HG02610 (cell line): Measurements from ENCODE around the gene MEIS1.
"Not testable (repeated sequence)": the region's sequence is repeated elsewhere in the genome, so short reads cannot be mapped to it uniquely, and the experiment has no call there.

Source experiments
- ATAC-seq: cut with Tn5 transposase; IDR thresholded peaks from one replicate; pipeline ENCODE4 v1.9.1; 2021; ENCODE audit warnings: mild to moderate bottlenecking, moderate library complexity; ENCODE audit not compliant: unreplicated experiment

MEIS1 gene

GRCh38 chr2:66434679-66435548 lies at the start of gene MEIS1:
TSS of gene MEIS1 (plus strand) at chr2:66435125. CDS start at chr2:66435857, 732 bp downstream.
- ATAC-seq = peak; percentile 71

DNA sequence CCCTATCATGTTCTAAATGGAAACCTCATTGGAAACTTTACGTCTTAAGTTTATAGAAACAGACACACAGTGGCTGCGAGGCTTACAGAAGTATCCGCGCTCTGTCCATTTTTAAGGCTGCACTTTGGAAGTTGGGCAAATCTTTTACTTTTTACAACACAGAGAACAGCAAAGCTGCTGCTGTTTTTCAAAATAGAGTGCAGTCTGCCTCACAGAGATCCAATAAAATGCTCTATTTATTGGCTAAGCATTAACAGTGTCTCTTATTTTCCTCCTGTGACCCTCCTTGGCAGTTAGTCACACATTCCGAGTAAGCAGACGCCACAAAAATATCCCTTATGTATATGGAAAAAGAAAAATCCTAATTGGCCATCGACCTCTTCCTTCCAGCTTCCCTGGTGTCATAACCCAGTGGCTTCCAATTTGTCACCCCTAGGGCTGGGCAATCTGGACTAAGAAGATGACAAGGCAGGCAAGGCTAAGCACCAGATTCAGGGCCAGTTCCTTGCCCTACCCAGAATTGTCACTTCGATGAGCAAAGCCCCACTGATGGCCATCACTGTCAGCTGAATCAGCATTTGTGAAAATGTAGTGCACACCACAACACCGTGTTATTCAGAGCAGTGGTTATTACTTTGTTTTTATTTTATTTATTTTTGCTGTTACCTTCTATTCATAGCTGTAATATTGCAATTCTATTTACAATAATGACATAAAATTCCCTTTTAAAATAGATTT lies 47.7 kb upstream of the MEIS1 start:
- no peak for ATAC-seq

GRCh38 chr2:66389651-66390131 lies 45.2 kb upstream of the MEIS1 start:
- no peak for ATAC-seq

- no peak for ATAC-seq
Observed at GRCh38 chr2:66390152-66390551, 44.8 kb upstream of the MEIS1 start.

GRCh38 chr2:66390811-66391210 lies 44.1 kb upstream of the MEIS1 start:
- no peak for ATAC-seq

DNA sequence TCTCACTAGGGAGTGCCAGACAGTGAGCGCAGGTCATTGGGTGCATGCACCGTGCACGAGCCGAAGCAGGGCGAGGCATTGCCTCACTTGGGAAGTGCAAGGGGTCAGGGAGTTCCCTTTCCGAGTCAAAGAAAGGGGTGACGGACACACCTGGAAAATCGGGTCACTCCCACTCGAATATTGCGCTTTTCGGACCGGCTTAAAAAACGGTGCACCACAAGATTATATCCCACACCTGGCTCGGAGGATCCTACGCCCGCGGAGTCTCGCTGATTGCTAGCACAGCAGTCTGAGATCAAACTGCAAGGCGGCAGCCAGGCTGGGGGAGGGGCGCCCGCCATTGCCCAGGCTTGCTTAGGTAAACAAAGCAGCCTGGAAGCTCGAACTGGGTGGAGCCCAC lies 43.7 kb upstream of the MEIS1 start:
- ATAC-seq = not testable (repeated sequence)

DNA sequence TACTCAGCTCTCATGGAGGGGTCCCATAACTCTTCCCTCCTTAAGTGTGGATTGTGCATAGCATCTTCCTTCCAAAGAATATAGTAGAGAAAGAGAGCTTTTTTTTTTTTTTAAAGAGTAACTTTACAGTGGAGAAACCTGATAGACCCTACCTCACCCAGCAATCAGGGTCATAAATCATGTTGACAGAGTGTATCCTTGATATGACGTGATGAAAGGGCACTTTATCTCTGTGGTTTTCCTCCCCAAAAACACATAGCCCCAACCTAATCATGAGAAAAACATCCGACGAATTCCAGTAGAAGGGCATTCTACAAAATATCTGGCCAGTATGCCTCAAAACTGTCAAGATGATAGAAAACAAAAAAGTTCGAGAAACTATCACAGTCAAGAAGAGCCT lies 29.5 kb upstream of the MEIS1 start:
- no peak for ATAC-seq

DNA sequence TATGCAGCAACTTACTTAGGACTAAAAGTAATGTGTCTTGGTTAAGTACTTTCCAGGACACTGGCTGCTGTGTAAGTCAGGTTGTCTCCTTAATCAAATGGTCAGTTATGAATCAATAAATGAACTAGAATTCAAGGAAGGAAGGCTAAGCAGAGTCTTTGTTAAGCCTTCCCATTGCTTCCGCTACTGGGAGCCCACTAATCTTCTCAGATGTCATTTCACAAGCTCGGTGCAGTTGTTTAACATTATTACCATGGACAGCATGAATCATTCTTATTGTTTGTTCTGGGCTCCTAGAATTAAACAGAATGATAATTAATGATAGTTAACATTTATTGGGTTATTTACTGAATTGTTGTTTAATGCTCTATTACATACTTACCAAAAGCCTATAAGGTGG lies 26.0 kb upstream of the MEIS1 start:
- ATAC-seq = no peak

DNA sequence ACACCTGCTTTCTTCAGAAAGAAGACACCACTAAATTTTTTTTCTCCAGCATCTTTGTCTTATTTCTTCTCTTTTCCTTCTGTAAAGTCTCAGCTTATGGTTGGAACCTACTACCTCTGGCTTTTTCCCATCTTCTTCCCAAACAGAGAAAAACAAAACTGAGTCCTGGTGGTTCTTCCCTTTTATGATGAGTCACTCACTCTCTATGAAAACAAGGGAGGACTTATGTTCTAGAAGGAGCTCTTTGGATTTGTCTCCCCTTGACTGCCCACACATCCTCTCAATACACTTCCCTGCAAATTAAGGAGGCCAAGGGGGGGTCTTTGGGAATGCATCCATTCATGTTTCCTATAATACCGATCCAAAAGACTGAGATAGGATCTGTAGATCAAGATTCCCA lies 22.1 kb upstream of the MEIS1 start:
- no peak for ATAC-seq

- no peak for ATAC-seq
Observed at GRCh38 chr2:66414896-66415295, 20.0 kb upstream of the MEIS1 start.

DNA sequence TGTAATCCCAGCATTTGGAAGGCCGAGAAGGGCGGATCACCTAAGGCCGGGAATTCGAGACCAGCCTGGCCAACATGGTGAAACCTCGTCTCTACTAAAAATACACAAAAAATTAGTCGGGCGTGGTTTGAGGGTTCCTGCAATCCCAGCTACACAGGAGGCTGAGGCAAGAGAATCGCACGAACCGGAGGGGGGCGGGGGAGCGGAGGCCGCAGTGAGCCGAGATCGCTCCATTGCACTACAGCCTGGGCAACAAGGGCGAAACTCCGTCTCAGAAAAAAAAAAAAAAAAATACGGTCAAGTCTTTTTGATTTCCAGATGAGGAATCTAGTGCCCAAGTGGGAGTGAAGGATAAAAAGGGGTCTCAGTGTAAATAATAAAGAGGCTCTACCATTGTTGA lies 16.5 kb upstream of the MEIS1 start:
- no peak for ATAC-seq

- ATAC-seq = peak; percentile 55
Observed at GRCh38 chr2:66421612-66422011, 13.3 kb upstream of the MEIS1 start.

- ATAC-seq = no peak
Observed at GRCh38 chr2:66423391-66424124, 11.4 kb upstream of the MEIS1 start.

GRCh38 chr2:66426244-66427111 lies 8.4 kb upstream of the MEIS1 start:
- ATAC-seq = no peak

- no peak for ATAC-seq
Observed at GRCh38 chr2:66427300-66427699, 7.6 kb upstream of the MEIS1 start.

GRCh38 chr2:66428986-66429612 lies 5.8 kb upstream of the MEIS1 start:
- peak; percentile 52 for ATAC-seq

DNA sequence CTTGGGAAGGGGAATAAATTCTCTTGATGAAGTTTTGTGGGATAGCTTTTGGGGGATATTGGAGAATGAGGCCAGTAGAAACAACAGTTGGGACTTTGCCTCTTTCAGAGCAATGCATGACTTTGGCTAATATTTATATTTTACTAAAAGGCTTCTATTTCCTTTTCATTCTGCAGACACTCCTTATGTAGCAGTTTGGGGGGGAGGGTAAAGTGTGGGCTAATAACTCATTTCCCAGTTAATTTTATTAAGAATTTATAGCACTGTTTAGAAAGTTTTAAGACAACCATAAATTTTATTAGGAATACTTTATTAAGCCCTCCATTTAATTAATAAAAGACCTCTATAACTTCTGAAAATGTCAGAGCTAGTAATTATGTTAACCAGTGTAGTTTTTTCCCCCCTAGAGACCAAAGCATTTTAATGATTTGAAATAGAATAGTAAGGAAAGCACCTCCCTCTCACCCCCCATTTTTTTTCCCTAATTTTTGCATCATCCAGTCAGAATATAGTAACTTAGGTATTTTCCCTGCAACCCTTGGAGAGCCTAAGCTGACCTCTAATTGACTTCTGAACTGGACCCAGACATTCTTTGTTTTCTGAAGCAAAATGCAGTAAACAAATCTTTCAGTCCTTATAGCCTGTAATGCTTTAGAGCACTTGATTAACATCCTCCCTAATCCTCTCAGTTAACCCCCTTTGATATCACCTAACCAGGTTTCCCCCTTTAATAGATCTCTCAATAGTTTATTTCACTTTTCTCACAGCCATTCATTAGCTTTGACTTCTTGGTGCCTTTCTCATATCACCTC lies 5.0 kb upstream of the MEIS1 start:
- no peak for ATAC-seq

GRCh38 chr2:66430505-66431273 lies 4.2 kb upstream of the MEIS1 start:
- ATAC-seq = no peak
